ENCODE data around the gene MED29. TPM values are rescaled to one million over a fixed set of nuclear protein-coding genes. Genes with fewer than 3 reads are reported as not detected.
A peak's percentile ranks its signal among the peaks of the same experiment; 100 is the strongest.

Gene MED29
- polyA plus RNA-seq, 4 donors = 41.5 to 48.2 (median 43.1) TPM

GRCh38 chr19:39409208-39410016 is 18.2 kb downstream of the MED29 start:
- peak in 1 of 4 donors; percentile 52 for DNase-seq (ENCODE audit: low read depth in 4 of 4, low spot score in 3 of 4)

DNA sequence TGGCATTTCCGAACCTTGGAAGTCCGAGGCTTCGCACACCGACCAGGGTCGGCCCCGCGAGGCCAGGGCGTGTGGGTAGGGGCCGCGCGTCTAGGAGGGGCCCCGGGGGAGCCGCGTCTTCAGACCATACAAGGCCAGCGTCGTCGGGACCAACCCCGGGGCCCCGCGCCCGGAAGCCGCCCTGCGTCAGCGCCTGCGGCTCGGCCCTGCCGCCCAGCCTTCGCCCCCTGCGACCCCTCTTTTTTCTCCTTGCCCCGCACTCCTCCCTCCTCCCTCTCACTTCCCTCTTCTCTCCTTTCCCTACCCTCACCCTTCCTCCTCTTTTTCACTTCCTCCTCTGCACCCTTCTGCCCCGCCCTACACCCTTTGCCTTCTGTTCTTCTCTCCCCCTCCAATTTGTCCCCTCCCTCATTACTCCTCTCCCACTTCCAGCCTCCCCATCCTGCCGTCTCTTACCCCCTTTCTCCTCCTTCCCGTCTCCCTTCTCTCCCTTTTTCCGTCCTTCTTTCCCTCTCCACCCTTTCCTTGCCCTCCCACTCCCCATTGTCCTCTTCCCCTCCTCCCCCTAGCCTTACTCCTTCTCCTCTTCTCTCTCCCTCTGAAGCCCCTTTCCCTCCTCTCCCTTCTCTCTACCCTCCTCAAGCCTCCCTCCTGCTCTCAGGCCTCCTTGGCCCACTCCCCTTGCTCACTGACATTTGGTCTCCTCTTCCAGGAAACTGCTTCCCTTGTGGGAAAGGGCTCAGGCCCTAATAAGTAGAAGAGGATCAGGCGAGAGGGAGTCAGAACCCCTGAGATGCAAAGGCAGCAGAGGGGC is 19.0 kb downstream of the MED29 start:
- no peak for DNase-seq (ENCODE audit: low read depth in 4 of 4, low spot score in 3 of 4)

DNA sequence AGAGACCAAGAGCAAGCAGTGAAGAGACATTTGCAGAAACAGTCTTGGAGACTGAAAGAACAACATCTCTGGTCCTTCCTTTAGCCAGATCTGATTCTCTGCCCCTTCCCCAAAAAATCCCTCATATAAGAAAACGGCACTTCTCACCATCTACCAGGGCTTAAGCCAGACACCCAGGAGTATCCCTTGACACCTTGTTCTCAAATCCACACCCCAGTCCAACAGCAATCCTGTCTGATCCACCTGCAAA is 19.6 kb downstream of the MED29 start:
- no peak for DNase-seq (ENCODE audit: low read depth in 4 of 4, low spot score in 3 of 4)

DNA sequence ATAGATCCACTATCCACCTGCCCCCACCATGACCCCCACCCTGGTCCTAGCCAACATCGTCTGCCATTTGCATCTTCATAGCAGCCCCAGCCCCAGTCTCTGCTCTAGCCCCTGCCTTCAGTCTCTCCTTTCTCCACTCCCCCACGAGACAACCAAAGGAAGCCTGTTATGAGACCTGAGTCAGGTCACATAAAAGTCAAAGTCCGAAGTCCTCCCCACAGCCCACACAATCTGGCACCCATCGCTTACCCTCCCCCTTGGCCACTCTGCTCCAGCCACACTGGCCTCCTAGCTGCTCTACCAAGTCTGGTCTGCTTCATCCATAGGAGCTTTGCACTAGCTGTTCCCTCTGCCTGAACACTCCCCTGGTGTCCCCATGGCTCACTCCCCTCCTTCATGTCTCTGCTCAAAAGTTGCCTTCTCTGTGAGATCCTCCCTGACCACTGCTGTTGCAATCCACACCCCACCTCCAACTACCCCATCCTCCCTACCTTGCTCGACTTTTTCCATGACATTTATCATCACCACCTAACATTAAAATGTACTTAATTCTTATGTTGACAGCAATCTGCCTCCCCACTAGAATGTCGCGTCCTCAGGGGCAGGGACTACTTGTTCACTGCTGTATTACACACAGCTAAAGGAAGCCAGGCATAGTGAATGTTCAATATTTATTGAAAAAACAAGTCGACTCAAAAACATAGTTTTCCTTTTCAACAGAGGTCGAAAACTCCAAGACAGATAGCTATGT is 20.1 kb downstream of the MED29 start:
- no peak for DNase-seq (ENCODE audit: low read depth in 4 of 4, low spot score in 3 of 4)

- DNase-seq (ENCODE audit: low read depth in 4 of 4, low spot score in 3 of 4) = peak in 3 of 4 donors; percentile 73 to 82 (median 81)
Observed at GRCh38 chr19:39411832-39412099, 20.6 kb downstream of the MED29 start.

DNA sequence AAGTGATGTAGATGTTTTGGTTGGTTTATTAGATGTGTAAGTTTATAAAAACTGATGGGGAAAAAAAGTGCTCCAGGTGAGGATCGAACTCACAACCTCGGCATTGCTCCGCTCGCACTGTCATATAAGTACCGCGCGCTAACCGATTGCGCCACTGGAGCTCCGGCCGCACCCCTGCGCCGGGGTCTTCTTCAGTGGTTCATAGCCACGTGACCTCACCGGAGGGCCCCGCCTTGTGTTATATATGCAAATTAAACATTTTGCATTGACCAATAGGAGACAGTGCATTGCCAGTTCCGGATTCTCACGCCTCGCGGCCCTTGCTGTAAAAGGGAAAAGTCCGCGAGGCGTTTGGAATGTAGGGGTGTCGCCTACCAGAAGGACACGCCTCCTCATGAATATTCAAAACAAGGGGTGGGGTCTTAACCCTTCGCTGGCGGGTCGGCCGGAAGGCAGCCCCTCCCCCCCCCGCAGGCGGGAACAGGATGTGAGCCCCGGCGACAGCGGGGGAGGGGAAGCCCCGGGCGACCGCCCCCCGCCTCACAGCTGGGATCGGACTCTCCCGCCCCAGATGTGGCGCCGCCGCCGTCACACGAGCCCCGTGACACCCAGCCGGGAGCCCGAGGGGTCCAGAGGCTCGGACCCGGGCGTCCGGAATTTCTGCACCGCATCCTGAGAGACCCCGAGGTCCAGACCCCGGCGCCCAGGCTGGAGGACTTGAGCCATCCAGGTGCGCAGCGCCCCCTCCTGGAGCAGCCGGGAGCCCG is 21.1 kb downstream of the MED29 start, which contains the start of gene PLEKHG2:
PLEKHG2 (plus strand) TSS at position 570 of the 767 bp plus-strand sequence. CDS start 1,418 bp downstream, outside the sequence.
- peak in 3 of 4 donors; percentile 97 to 99 (median 99) for DNase-seq (ENCODE audit: low read depth in 4 of 4, low spot score in 3 of 4)

DNA sequence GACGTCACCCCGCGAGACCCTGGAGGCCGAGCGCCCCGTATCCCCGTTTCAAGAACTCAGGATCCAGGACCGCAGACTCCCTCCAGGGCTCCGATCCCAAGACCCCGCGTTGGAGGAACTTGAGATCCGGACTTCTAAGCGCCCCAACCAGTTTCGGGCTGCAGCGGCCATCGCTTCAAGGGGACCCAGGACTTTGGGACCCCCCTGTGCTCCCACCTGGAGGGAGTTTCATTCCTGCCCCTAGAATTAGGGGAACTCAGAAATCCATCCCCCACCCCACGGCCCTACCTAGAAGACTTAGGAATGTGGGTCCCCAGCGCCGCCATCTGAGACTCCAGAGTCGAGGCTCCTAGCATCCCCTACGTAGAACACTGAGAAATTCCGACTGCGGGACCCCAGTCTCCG is 21.7 kb downstream of the MED29 start:
- DNase-seq (ENCODE audit: low read depth in 4 of 4, low spot score in 3 of 4) = peak in 1 of 4 donors; percentile 57

DNA sequence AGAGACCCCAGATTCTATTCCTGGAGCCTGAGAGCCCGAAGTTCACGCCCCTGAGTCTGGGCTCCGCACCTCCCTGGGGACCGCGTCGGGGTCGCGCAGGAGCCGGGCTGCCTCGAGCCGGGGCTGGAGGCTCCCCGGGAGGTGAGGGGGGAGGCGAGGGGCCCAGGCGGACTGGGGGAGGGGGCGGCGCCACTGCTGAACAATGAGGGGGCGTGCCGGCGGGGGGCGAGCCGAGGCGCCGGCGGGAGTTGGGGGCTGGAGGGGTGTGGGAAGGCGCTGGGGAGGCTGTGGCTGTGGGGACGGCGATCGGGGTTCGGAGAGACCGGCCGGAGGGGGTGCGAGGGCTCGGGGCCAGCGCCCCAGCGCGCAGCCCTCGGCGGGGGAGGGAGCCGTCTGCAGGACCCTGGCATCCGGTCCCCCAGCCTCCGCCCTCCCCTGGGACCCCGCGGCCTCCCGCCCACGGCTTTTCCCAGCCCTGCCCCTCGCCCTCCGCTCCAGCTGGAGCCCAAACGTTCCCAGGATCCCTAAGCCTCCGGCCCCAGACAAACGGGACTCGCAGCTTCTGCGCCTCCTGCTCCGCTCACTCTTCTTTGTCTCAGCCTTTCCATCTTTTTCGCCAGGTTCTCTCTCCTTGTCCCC is 22.2 kb downstream of the MED29 start:
- DNase-seq (ENCODE audit: low read depth in 4 of 4, low spot score in 3 of 4) = peak in 1 of 4 donors; percentile 59

- no peak for DNase-seq (ENCODE audit: low read depth in 4 of 4, low spot score in 3 of 4)
Observed at GRCh38 chr19:39413911-39414608, 22.9 kb downstream of the MED29 start.

DNA sequence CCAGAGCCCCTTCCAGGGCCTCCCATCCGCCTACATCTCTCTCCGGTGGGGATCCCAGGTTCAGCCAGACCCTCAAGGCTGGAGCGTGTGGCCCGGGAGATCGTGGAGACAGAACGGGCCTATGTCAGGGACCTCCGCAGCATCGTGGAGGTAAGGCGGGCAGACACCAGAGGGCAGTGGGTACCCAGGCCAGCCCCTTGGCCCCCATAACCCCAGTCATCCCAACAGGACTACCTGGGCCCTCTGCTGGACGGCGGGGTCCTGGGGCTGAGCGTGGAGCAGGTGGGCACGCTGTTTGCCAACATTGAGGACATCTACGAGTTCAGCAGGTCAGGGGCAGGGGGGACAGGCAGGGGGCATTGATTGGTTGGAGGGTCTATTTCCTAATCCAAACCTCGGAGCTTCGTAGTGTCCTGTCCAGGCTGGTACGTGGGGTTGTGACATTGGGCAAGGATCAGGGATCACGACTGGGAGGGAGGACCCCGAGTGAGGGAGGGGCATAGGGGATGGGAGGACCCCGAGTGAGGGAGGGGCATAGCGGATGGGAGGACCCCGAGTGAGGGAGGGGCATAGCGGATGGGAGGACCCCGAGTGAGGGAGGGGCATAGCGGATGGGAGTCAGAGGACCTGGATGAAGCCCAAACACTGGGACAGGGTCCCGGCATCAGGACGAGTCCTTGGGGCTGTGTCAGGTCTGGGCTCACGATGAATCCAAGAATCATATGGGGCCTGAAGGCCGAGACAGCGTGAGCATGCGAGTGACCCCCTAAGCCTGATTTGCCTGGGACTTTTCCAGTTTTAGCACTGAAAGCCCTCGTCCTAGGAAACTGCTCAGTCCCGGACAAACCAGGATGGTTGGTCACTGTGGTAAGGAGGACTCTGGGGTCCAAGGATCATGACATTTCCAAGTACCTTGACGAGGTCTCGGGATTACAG is 24.2 kb downstream of the MED29 start:
- DNase-seq (ENCODE audit: low read depth in 4 of 4, low spot score in 3 of 4) = no peak

GRCh38 chr19:39416152-39417120 is 25.3 kb downstream of the MED29 start:
- DNase-seq (ENCODE audit: low read depth in 4 of 4, low spot score in 3 of 4) = no peak

- no peak for DNase-seq (ENCODE audit: low read depth in 4 of 4, low spot score in 3 of 4)
Observed at GRCh38 chr19:39417463-39418181, 26.4 kb downstream of the MED29 start.

DNA sequence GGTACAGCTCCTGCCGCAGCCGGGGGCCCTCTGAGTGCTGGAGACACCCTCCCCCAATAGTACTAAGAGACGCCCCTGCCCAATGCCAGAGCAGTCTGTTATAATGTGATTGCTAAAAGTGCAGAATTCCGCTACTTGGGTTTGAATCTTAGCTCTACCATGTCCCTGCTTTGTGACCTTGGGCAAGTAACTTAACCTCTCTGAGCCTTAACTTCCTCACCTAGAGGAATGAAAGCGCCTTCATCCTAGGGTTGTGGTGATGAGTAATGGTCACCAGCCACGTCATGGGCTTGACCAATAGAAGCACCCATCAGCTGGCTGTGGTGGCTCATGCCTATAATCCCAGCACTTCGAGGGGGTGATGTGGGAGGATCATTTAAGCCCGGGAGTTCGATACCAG is 27.8 kb downstream of the MED29 start:
- DNase-seq (ENCODE audit: low read depth in 4 of 4, low spot score in 3 of 4) = no peak

DNA sequence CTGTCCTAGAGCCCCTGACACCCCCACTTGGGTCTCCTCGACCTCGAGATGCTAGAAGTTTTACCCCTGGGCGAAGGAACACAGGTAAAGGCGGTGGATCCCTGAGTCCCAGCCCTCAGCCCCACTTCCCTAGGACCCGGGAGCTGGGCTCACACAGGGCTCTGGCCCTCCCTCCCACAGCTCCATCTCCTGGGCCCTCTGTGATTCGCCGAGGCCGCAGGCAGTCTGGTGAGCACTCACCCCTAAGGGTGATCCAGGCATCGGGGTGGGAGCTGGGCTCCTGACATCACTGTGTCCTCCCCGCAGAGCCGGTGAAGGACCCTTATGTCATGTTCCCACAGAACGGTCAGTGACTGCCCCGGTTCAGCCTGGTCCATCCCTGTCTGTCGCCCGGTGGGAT is 29.6 kb downstream of the MED29 start:
- no peak for DNase-seq (ENCODE audit: low read depth in 4 of 4, low spot score in 3 of 4)

DNA sequence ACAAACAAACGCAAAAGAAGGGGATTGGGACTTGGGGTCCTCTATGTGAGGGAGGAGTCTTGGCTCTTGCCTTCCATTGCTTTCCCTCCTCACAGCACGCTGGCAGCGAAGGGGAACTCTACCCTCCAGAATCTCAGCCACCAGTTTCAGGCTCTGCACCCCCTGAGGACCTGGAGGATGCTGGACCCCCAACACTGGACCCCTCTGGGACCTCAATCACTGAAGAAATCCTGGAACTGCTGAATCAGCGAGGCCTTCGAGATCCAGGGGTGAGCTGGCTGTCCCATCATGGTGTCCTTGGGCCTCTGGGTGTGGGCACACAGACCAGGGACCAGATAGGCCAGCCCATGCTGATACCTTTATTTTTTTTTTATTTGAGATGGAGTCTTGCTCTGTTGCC is 30.8 kb downstream of the MED29 start:
- DNase-seq (ENCODE audit: low read depth in 4 of 4, low spot score in 3 of 4) = no peak

GRCh38 chr19:39423258-39424086 is 32.3 kb downstream of the MED29 start:
- no peak for DNase-seq (ENCODE audit: low read depth in 4 of 4, low spot score in 3 of 4)
